Amniotic epithelial cell (primary cell): ENCODE measurements around the gene STX4.

Experiments
- DNase-seq: peaks from one replicate; pipeline ENCODE4 v3.0.0-alpha.2; 2010; ENCODE audit warnings: low read depth

The STX4 gene, protein sequence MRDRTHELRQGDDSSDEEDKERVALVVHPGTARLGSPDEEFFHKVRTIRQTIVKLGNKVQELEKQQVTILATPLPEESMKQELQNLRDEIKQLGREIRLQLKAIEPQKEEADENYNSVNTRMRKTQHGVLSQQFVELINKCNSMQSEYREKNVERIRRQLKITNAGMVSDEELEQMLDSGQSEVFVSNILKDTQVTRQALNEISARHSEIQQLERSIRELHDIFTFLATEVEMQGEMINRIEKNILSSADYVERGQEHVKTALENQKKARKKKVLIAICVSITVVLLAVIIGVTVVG

GRCh38 chr16:31032736-31033708, at the start of gene STX4:
Gene STX4, plus strand, starts transcription at chr16:31033558. Its CDS starts 248 bp downstream, at chr16:31033806.
- DNase-seq = peak; percentile 97

DNA sequence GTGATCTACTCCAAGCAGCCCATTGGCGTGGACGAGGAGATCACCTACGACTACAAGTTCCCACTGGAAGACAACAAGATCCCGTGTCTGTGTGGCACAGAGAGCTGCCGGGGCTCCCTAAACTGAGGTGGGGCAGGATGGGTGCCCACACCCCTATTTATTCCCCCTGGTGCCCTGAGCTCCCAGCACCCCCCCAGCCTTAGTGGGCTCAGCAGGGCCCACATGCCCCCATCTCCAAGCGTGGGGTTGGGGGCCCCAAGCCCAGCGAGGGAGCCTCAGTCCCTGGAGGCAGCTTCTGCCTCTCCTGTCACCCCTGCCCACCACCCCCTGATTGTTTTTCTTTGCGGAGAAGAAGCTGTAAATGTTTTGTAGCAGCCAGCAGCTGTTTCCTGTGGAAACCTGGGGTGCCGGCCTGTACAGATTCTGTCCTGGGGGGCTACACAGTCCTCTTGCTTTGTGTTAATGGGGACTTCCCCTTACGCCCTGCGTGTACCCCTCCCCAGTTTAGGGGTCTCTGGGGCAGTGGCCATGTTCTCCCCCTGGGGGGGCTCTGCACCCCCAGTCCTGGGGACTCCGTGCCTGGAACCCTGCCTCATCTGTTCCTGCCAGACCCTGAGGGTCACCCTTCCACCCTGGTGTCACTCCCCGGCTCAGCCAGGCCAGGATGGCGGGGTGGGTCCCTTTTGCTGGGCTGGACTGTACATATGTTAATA, 49.3 kb upstream of the STX4 start:
- no peak for DNase-seq

DNA sequence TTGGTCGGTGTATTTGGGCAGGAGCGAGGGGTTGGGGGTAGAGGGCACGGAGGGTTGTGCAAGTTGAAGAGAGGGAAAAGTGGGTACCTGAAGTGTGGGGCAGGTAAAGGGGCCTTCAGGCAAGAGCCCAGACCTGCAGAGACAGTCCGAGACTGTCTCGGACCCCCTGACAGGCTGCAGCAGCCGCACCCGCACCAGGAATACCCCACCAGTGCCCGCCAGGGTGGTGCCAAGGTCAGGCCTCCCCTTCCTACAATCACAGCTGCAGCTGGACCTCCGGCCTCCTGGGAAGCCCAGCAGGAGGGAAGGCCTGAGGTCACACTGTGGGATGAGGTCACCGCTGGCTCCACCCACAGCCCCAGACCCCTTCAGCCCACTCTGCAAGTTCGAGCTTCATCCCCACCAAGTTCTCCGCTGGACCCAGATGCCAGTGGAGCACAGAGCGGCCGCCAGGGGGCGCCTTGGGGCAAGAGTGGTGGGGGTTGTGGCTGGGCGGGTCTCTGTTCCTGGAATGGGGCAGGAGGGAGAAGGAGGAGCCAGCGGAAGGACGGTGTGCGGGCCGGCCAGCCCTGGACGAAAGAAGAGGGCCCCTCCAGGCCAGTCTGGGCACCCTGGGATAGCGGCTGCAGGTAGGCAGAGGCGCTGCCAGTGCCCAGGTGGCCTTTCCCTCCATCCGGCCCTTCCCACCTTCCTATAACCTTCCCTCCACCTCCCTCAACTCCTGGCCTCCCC, 48.5 kb upstream of the STX4 start, which contains the start of gene HSD3B7:
HSD3B7 (plus strand) TSS at position 539 of the 732 bp plus-strand sequence. CDS start 452 bp downstream, outside the sequence.
- DNase-seq = peak; percentile 58

GRCh38 chr16:30985401-30986128, 47.8 kb upstream of the STX4 start:
- DNase-seq = peak; percentile 33

GRCh38 chr16:30986129-30986991, 47.0 kb upstream of the STX4 start:
- no peak for DNase-seq

- DNase-seq = no peak
Observed at GRCh38 chr16:30987581-30988190, 45.7 kb upstream of the STX4 start.

DNA sequence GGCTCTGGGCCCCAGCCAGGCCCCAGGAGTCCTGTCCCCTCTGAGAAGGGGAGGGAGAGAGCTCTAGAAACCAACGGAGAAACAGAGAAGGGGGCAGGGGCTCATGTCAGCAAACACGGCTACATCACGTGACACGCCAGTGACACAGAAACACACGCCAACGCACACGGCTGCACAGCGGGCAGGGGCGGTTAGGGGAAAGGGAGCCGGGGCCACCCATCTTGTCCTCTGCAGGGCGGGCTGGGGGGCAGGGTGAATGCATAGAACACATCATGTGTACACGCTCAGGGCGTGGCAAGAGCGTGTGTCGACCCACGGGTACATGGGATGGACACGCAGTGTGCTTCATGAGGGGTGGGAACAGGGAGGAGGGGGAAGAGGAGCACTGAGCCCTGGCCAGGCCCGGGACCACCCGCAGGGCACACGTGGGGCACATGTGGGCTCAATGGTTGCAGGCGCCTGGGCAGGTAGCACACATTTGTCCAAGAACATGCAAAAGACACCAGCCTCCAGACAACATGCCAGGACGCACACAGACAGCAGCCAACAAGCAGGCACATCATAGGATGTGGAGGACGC, 43.8 kb upstream of the STX4 start:
- DNase-seq = no peak

DNA sequence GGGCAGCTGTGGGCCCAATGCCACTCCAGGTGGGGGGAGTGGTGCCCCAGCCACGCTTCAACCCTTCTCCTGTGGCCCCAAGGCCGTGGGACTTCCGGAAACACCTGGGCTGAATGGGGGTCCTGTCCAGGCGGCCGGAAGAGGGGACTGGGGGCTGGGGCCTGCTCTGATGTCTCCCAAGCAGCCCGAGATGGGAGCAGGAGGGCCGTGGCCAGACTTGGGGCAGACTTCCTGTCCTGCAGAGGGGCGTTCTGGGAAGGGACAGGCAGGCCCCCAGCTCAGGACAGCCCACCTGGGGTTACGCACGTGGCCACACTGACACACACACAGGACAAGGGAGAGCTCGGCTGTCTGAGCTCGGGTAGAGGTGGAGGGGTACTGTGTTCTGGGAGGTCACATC, 43.3 kb upstream of the STX4 start:
- DNase-seq = no peak

DNA sequence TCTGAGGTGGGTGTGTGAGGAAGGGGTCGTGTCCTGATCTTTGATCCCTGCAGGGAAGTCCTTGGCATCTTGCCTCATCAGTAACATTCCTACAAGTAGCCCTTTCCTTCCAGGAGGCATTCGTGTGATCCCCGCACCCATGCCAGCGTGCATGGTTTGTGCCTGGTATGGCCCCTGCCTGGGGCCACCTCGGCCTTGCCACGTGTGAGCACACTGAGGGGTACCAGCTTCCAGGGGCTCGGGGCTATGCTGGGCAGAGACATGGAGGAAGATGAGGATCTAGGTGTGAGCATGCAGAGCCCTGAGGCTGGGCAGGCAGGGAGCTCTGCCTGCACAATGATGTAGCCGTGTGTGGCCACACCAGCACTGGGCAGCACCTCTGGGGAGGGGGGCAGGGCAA, 42.3 kb upstream of the STX4 start:
- DNase-seq = no peak

GRCh38 chr16:30992276-30992780, 41.0 kb upstream of the STX4 start:
- DNase-seq = no peak

DNA sequence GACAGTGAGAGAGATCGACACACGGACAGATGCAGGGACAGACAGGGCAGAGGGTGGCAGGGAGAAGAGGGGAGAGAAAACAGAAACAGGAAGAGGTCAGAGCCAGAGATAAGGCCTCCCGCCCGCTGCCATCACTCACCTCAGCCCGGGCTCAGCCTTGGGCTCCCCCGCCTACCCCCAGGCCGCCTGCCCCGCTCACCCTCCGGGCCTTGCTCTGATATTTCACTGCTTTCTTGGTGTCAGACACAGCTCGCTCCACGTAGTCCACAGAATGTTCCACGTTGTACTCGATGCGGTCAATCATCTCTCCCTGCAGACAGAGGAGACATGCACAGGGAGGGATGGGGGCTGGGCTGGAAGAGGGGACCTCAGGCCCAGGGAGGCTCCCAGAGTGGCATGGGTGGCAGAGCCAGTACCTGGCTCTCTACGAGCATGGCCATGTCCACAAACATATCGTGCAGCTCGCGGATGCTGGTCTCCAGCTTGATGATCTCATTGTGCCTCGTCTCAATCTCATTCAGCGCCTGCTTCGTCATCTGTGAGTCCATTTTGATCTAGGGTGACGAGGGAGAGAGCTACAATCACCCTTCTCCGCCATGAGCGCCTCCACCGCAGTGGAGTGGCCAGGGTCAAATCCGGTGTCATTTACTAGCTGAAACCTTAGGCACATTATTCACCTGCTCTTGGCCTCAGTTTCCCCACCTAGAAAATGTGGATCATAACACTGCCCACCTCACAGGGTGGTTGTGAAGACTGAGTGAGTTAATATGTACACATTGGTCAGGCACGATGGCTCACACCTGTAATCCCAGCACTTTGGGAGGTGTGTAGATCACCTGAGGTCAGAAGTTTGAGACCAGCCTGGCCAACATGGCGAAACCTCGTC, 40.2 kb upstream of the STX4 start:
- peak; percentile 86 for DNase-seq

GRCh38 chr16:30995927-30996323, 37.4 kb upstream of the STX4 start:
- no peak for DNase-seq

- no peak for DNase-seq
Observed at GRCh38 chr16:30996324-30996984, 36.9 kb upstream of the STX4 start.

- peak; percentile 75 for DNase-seq
Observed at GRCh38 chr16:30996985-30997724, 36.2 kb upstream of the STX4 start.

DNA sequence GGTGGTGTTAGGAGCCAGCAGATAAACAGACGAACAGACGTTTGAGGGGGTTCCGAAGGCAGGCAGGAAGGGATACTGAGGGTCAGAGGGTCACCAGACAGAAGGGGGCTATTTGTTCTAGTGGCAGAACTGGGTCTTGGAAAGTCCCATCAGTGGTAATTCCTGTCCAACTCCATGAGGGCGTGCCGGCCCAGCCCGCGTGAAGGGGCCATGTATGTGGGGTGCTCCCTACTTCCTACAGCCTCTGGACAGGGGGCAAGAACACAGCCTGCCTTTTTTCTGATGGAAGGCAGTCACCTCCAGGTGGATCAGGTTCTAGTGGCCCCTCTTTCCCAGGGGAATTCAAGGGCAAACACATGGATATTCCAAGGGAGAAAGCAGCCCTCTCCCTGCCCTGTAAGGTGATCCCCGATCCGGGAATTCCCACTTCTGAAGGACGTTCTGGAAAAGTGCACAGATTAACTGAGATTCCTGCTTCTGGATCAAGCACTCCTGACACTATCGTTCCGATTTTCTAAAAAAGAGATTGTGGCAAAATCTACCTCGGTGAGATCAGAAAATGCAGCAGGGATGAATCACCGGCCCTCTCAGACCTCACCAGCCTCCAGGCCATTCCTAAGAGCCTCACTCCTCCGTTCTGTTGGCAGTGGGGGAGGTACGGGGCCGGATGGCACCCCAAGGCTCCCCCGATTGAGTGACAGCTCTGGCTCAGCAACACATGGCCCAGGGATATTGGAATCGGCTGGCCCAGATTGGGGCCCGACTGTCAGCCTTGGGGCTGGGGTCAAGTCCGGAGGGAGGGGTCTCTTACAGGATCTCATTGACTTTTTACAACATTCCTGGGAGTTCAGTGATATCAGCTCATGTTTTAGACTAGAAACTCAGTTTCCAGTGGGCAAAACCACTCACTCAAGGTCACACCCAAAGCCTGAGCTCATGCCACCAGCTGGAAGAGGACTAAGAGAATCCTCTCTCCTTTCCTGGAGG, 35.3 kb upstream of the STX4 start:
- peak; percentile 93 for DNase-seq
